Measurements from ENCODE around the gene ZNF609. TPM values are rescaled to one million over a fixed set of nuclear protein-coding genes. Genes with fewer than 3 reads are reported as not detected.
A peak's percentile ranks its signal among the peaks of the same experiment; 100 is the strongest.

The ZNF609 gene
- total and polyA plus RNA-seq, 2 of the 13 experiments (the other 11 are each of a cell fraction or from before 2014, with no cell fraction given) = 8.9 to 9.9 TPM

GRCh38 chr15:64634576-64635498, 174.5 kb downstream of the ZNF609 start (continued):
- TF ChIP-seq ZNF772 (CRISPR knock-in tag; IDR thresholded peaks at IDR 0.05) (no peak), ZNF281 (CRISPR knock-in tag; IDR thresholded peaks at IDR 0.05; ENCODE audit: borderline replicate concordance) (peak; percentile 92), NR2F1 (CRISPR knock-in tag; IDR thresholded peaks at IDR 0.05) (no peak), ZNF225 (CRISPR knock-in tag; IDR thresholded peaks at IDR 0.05) (no peak), HNRNPK (IDR thresholded peaks at IDR 0.05; ENCODE audit: low read depth, low read length, poor library complexity, severe bottlenecking) (no peak), GABPA (IDR thresholded peaks at IDR 0.05; ENCODE audit: low read depth, low read length) (no peak), GABPA (CRISPR knock-in tag; IDR thresholded peaks at IDR 0.05; ENCODE audit: low read depth) (no peak), ZFYVE20 (CRISPR knock-in tag; IDR thresholded peaks at IDR 0.05; ENCODE audit: borderline replicate concordance, low read depth) (no peak), RNF2 (conservative IDR thresholded peaks at IDR 0.05; ENCODE audit: low read depth) (no peak), ZBTB4 (CRISPR knock-in tag; IDR thresholded peaks at IDR 0.05; ENCODE audit: borderline replicate concordance) (no peak), PAXIP1 (CRISPR knock-in tag; conservative IDR thresholded peaks at IDR 0.05) (peak; percentile 49), ZNF331 (CRISPR knock-in tag; IDR thresholded peaks at IDR 0.05) (peak; percentile 28; the same call in 1 of the 2 replicates), SKI (IDR thresholded peaks at IDR 0.05; ENCODE audit: partially characterized antibody) (no peak), BRD4 (CRISPR knock-in tag; IDR thresholded peaks at IDR 0.05) (no peak), CHD4 (IDR thresholded peaks at IDR 0.05; ENCODE audit: borderline replicate concordance, low read length) (0 out of 2 replicates have a peak, but pooled peaks have one; percentile 23), KMT2B (CRISPR knock-in tag; IDR thresholded peaks at IDR 0.05) (0 out of 2 replicates have a peak, but pooled peaks have one; percentile 12), ZNF496 (CRISPR knock-in tag; IDR thresholded peaks at IDR 0.05; ENCODE audit: insufficient replicate concordance) (no peak), GATAD1 (CRISPR knock-in tag; IDR thresholded peaks at IDR 0.05) (no peak), CREB1 (IDR thresholded peaks at IDR 0.05) (peak; percentile 36; the same call in 1 of the 2 replicates), CREB1 (CRISPR knock-in tag; IDR thresholded peaks at IDR 0.05) (peak; percentile 30; the same call in 1 of the 2 replicates)
